Endothelial cell of umbilical vein (primary cell): Measurements from ENCODE around the gene TLX1. TPM values are rescaled to one million over a fixed set of nuclear protein-coding genes. Genes with fewer than 3 reads are reported as not detected.

Experiments
- BruUV-seq: library from RNA; stranded (reverse); fragments of 400-500 nt; replicated peaks from 2 replicates; lab custom pipeline; 2021; lab: Mats Ljungman, UMichigan
- CTCF ChIA-PET: fragments of 300-600, 350-600 bp; sonication (Branson Sonifier 250); formaldehyde crosslinking; loops from one replicate; lab custom pipeline; 2021; ENCODE audit warnings: antibody characterized with exemption, inconsistent platforms; lab: Charles Lee
- POLR2A ChIA-PET: fragments of 300-600, 350-600 bp; sonication (Branson Sonifier 250); formaldehyde crosslinking; loops from one replicate; lab custom pipeline; 2021; ENCODE audit warnings: antibody characterized with exemption, inconsistent platforms; lab: Charles Lee
- DNase-seq: peaks from one replicate; pipeline ENCODE4 v3.0.0-alpha.2; 2011; ENCODE audit warnings: low read depth, low spot score
- FAIRE-seq: peaks from 2 replicates; lab custom pipeline; 2011; peaks lifted over from hg19 to GRCh38; lab: Jason Lieb, UNC
- H2AFZ ChIP-seq: 2 replicates; pipeline ENCODE4 v1.6.0; 2012; ENCODE audit warnings: low read depth, low read length, control low read depth, inconsistent platforms
- H3K27ac ChIP-seq: 2 replicates; pipeline ENCODE4 v1.5.1; 2011; ENCODE audit warnings: low read depth, mild to moderate bottlenecking, control low read depth, low read length, moderate library complexity; ENCODE audit not compliant: insufficient read depth
- H3K27me3 ChIP-seq, 2 experiments: 2 replicates each; pipeline versions ENCODE4 v1.6.0 to v1.6.1; 2011; ENCODE audit warnings: low read length in 2 of 2, mixed read lengths in 1 of 2; ENCODE audit not compliant: control insufficient read depth in 2 of 2, insufficient read depth in 2 of 2
- H3K36me3 ChIP-seq, 2 experiments: 2 replicates in 1 of 2; 3 replicates in 1 of 2; pipeline ENCODE4 v1.5.1; 2011; ENCODE audit warnings: low read length in 2 of 2, mild to moderate bottlenecking in 1 of 2, moderate library complexity in 1 of 2; ENCODE audit not compliant: control insufficient read depth in 2 of 2, insufficient read depth in 2 of 2; ENCODE audit errors: extremely low read depth in 1 of 2
- H3K4me1 ChIP-seq: 3 replicates; pipeline ENCODE4 v1.5.1; 2011; ENCODE audit warnings: mild to moderate bottlenecking, low read length; ENCODE audit not compliant: control insufficient read depth, insufficient read depth; ENCODE audit errors: extremely low read depth
- H3K4me2 ChIP-seq: 2 replicates; pipeline ENCODE4 v1.6.1; 2011; ENCODE audit warnings: low read length, control low read depth, mixed read lengths; ENCODE audit not compliant: insufficient read depth
- H3K4me3 ChIP-seq, 3 experiments: fragments of 200-600 bp in 1 of 3; sonication (generic), shearing (Covaris generic) in 1 of 3; replicated peaks in 1 of 3; 2 replicates each; pipeline ENCODE4 v1.5.1; 2011 to 2016; ENCODE audit warnings: control low read depth in 3 of 3, low read length in 3 of 3, mild to moderate bottlenecking in 2 of 3, inconsistent platforms in 1 of 3, low read depth in 1 of 3, moderate library complexity in 1 of 3; ENCODE audit not compliant: insufficient read depth in 1 of 3
- H3K79me2 ChIP-seq: 2 replicates; pipeline ENCODE4 v1.6.0; 2012; ENCODE audit warnings: low read length, inconsistent platforms; ENCODE audit not compliant: control insufficient read depth, insufficient read depth
- H3K9ac ChIP-seq: replicated peaks from 2 replicates; pipeline ENCODE3; 2011; ENCODE audit warnings: low read length, control low read depth; ENCODE audit not compliant: insufficient read depth; ENCODE audit errors: extremely low read depth
- H3K9me1 ChIP-seq: replicated peaks from 3 replicates; pipeline ENCODE4 v1.6.0; 2011; ENCODE audit warnings: mild to moderate bottlenecking, low read length; ENCODE audit not compliant: control insufficient read depth, insufficient read depth; ENCODE audit errors: extremely low read depth
- H3K9me3 ChIP-seq: replicated peaks from 2 replicates; pipeline ENCODE4 v1.5.1; 2012; ENCODE audit warnings: low read length, inconsistent platforms; ENCODE audit not compliant: control insufficient read depth, insufficient read depth
- H4K20me1 ChIP-seq: replicated peaks from 2 replicates; pipeline ENCODE3; 2011; ENCODE audit warnings: mild to moderate bottlenecking, low read length; ENCODE audit not compliant: control insufficient read depth, insufficient read depth; ENCODE audit errors: extremely low read depth
- EZH2 ChIP-seq: IDR thresholded peaks from 2 replicates; pipeline ENCODE4 v1.6.1; 2012; ENCODE audit warnings: borderline replicate concordance, low read depth, mild to moderate bottlenecking, moderate library complexity, low read length, inconsistent platforms; ENCODE audit not compliant: severe bottlenecking
- FOS ChIP-seq: IDR thresholded peaks from 2 replicates; pipeline ENCODE4 v1.6.1; 2011; ENCODE audit warnings: mild to moderate bottlenecking, low read length, moderate library complexity, borderline replicate concordance; ENCODE audit not compliant: insufficient read depth
- GATA2 ChIP-seq: IDR thresholded peaks from 2 replicates; pipeline ENCODE4 v1.7.0; 2011; ENCODE audit warnings: low read depth, mild to moderate bottlenecking, moderate library complexity, mixed read lengths, low read length; ENCODE audit not compliant: insufficient read length, insufficient read depth
- JUN ChIP-seq: IDR thresholded peaks from 2 replicates; pipeline ENCODE4 v1.6.1; 2011; ENCODE audit warnings: borderline replicate concordance, low read depth; ENCODE audit not compliant: insufficient read length, insufficient read depth
- MYC ChIP-seq: IDR thresholded peaks from one replicate; pipeline ENCODE4 v1.6.1; 2011; ENCODE audit warnings: mild to moderate bottlenecking, low read depth, low read length
- POLR2A ChIP-seq: IDR thresholded peaks from 2 replicates; pipeline ENCODE4 v1.6.1; 2012; ENCODE audit warnings: low read depth, mild to moderate bottlenecking, control low read depth, low read length
- POLR2AphosphoS5 ChIP-seq: IDR thresholded peaks from 2 replicates; pipeline ENCODE4 v1.6.1; 2012; ENCODE audit warnings: low read depth, mild to moderate bottlenecking, control low read depth, low read length, moderate library complexity; ENCODE audit not compliant: insufficient read depth
- dilution Hi-C: fragments of 300-500 bp; cut with MboI; formaldehyde crosslinking; loops from one replicate; pipeline ENCODE4 v1.15.0; 2019; ENCODE audit warnings: low sequenced_read_pairs; ENCODE audit not compliant: extremely low pct_ligation_motif_present
- intact Hi-C: fragments of 100-400 bp; cut with micrococcal nuclease; formaldehyde crosslinking; loops from one replicate; pipeline ENCODE4 v1.10.0; 2022
- polyA plus RNA-seq, 4 experiments: library from polyadenylated mRNA; depleted of rRNA in 3 of 4; stranded (reverse) in 3 of 4; unstranded in 1 of 4; fragments of >200 nt; gene quantifications; 2 replicates each; pipeline versions ENCODE4 v1.2.1 to v1.2.3, GENCODE V29; 2011 to 2012; ENCODE audit warnings: missing spikeins in 1 of 4
- total RNA-seq: library from RNA; stranded (reverse); gene quantifications from 2 replicates; pipeline ENCODE4 v1.2.3, GENCODE V29; 2021
- TF ChIP-seq, protein P1 (sequence below), 2 donors: IDR thresholded peaks; 1 replicate in 1 of 2; 2 replicates in 1 of 2; pipeline ENCODE4 v1.5.1; 2011; ENCODE audit warnings: low read length in 2 of 2, mild to moderate bottlenecking in 2 of 2, moderate library complexity in 2 of 2, control low read depth in 1 of 2, inconsistent platforms in 1 of 2, low read depth in 1 of 2; ENCODE audit not compliant: insufficient read depth in 1 of 2; ENCODE audit errors: extremely low read depth in 1 of 2
- TF ChIP-seq, protein P2 (sequence below): IDR thresholded peaks from 2 replicates; pipeline ENCODE4 v1.6.1; 2011; ENCODE audit not compliant: insufficient read depth, insufficient read length

TLX1 gene
- total and polyA plus RNA-seq, 2 donors (not counting 3 experiments of a cell fraction or from before 2014, with no cell fraction given): not detected

DNA sequence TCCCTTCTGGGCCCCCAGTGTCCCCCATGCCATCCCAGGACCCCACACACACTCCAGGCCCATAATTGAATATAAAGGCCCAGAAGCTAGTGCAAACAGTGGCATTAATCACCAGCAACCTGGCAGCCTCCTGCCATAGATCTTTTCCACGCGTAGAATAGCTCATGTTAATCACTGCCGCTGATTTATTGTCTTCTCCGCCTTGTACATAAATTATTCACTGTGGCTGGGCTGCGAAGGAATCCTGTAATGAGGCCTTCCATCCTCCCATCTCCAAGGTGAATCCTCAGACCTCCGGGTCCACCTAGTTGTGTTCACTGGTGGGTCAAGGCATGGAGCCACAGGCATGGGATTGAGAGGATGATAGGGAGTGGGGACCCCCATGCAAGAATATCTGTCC, 36.1 kb upstream of the TLX1 start:
- Histone ChIP-seq H3K4me3 (no peak overlapping the region), H3K9ac (no peak overlapping the region), H3K27me3 (peaks cover 7 to 9% of the 10 kb centered on the region in 2 experiments), H3K9me1 (no peaks in the 10 kb centered on the region), H3K9me3 (no peaks in the 10 kb centered on the region), H3K79me2 (no peaks in the 10 kb centered on the region), H4K20me1 (no peaks in the 10 kb centered on the region), H2AFZ (no peak overlapping the region), H3K36me3 (no peaks in the 10 kb centered on the region), H3K4me2 (no peak overlapping the region), H3K4me1 (no peaks in the 10 kb centered on the region), H3K27ac (no peak overlapping the region)
- POLR2A ChIA-PET: interaction anchor here (2.3 kb wide), 1 partner anchor 47 kb away, joined by 5 read pairs; no protein-coding TSS in a partner anchor
- intact Hi-C loops: loop anchor here (1.0 kb wide), 1 partner anchor 47 kb away; no protein-coding TSS in a partner anchor
- FAIRE-seq (no peak), DNase-seq (no peak)
- CTCF ChIA-PET: interaction anchor here (0.7 to 8.9 kb wide), 38 partner anchors 9 to 476 kb away, joined by 3 to 496 read pairs (median 5); no protein-coding TSS in a partner anchor
- dilution Hi-C loops: no loop called here
- no TSS peak for BruUV-seq
- TF ChIP-seq, protein P1, sequence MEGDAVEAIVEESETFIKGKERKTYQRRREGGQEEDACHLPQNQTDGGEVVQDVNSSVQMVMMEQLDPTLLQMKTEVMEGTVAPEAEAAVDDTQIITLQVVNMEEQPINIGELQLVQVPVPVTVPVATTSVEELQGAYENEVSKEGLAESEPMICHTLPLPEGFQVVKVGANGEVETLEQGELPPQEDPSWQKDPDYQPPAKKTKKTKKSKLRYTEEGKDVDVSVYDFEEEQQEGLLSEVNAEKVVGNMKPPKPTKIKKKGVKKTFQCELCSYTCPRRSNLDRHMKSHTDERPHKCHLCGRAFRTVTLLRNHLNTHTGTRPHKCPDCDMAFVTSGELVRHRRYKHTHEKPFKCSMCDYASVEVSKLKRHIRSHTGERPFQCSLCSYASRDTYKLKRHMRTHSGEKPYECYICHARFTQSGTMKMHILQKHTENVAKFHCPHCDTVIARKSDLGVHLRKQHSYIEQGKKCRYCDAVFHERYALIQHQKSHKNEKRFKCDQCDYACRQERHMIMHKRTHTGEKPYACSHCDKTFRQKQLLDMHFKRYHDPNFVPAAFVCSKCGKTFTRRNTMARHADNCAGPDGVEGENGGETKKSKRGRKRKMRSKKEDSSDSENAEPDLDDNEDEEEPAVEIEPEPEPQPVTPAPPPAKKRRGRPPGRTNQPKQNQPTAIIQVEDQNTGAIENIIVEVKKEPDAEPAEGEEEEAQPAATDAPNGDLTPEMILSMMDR (IDR thresholded peaks at IDR 0.05; ENCODE audit: extremely low read depth in 1 of 2, insufficient read depth in 1 of 2, low read depth in 1 of 2, low read length in 2 of 2): no peak
- no peak for TF ChIP-seq POLR2AphosphoS5
- no peak for TF ChIP-seq MYC
- no peak for TF ChIP-seq FOS
- no peak for TF ChIP-seq GATA2
- TF ChIP-seq EZH2: no peak
- TF ChIP-seq, protein P2, sequence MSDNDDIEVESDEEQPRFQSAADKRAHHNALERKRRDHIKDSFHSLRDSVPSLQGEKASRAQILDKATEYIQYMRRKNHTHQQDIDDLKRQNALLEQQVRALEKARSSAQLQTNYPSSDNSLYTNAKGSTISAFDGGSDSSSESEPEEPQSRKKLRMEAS: no peak
- TF ChIP-seq JUN: no peak
- no peak for TF ChIP-seq POLR2A
